ENCODE data around the gene SUGP1. TPM values are rescaled to one million over a fixed set of nuclear protein-coding genes. Genes with fewer than 3 reads are reported as not detected.

Gene SUGP1
- total RNA-seq, 1 donor from 2014 or later, result 27.0 TPM

- DNase-seq (ENCODE audit: low spot score), result no peak
Measured at GRCh38 chr19:19297759-19298158, 22.6 kb downstream of the SUGP1 start.

DNA sequence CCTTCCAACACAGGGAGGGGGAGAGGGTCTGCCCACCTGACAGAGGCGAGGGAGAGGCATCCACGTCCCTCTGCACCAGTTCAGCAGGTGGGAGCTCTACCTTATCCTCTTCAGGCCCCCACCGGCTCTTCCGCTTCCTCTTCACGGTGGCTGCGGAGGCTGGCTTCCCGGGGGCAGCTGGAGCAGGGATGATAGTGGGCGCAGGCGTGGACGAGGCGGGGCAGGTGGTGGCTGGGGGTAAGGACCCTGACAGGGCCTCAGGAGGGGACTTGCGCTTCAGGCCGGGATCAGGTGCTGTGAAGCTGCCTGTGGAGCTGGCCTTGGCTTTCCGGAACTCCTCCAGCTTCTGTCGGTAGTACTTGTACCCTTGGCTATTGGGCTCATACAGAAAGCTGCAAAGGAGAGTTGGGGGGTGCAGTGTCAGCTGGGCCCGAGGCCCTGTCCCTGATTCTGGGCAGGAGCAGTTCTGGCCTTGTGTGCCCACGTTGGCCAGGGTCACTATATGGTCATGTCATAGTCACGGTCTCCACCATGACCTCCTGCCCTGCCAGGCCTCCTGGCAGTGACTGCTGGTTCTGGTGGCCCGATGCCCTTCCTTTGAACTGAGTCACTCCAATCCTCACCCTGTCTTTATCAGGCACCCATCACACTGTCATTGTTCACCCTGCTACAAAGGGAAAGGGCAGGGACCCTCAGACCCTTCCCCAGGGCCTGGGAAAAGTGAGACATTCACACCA, 23.2 kb downstream of the SUGP1 start:
- DNase-seq (ENCODE audit: low spot score), result no peak

DNA sequence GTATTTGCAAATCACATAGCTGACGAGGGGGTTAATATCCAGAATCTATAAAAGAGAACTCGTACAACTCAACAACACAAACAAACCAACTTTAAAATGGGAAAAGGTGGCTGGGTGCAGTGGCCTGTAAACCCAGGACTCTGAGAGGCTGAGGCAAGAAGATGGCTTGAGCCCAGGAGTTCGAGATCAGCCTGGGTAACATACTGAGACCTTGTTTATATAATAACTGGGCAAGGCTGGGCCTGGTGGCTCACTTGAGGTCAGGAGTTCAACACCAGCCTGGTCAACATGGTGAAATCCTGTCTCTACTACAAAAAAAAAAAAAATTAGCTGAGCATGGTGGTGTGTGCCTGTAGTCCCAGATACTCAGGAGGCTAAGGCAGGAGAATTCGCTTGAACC, 25.4 kb downstream of the SUGP1 start:
- no peak for DNase-seq (ENCODE audit: low spot score)

DNA sequence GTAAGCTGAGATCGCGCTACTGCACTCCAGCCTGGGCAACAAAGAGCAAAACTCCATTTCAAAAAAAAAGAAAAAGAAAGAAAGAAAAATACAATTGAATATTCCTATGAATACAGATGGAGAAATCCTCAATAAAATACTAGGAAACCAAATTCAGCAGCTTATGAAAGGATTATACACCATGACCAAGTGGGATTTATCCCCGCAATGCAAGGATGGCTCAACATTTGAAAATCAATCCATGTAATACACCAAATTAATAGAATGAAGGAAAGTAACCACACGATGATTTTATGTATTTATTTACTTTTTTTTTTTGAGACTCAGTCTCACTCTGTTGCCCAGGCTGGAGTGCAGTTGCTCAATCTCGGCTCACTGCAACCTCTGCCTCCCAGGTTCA, 27.7 kb downstream of the SUGP1 start:
- DNase-seq (ENCODE audit: low spot score), result no peak

GRCh38 chr19:19285686-19286085, 34.6 kb downstream of the SUGP1 start:
- no peak for DNase-seq (ENCODE audit: low spot score)

DNA sequence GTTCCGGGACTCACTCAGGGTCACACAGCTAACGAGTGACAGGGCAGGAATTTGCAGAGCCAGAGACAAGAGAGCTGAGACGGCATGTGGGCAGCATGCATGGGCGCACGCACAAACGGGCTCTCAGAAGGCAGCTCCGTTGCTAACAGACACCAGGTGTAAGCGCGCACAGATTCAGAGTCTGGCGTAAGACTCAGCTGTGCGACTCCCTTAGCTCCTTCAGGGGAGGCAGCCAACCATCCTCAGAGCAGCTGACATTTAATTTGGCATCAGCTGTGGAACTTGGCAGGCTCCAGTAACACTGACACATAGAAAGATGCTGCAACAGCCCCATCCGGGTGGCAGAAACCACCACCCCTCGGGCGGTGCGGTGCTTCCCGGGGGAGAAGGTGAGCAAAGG, 39.7 kb downstream of the SUGP1 start:
- no peak for DNase-seq (ENCODE audit: low spot score)

DNA sequence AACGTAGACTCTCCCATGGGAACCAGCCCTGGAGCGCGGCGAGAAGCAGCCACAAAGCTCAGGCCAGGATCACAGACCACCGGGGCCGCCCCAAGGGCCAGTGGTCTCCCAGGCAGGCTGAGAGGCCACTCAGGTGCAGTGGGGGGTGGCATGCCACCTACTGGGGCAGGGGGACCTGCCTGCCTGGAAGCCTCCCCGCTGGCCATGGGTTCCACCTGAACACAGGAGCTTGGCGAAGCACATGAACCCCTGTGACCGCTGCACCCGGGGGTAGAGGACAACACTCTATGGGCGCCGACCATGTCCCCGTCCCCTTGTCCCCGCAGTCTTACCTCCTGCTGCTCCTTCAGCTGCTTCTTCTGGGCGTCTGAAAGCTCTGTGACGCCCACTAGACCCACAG, 40.5 kb downstream of the SUGP1 start:
- no peak for DNase-seq (ENCODE audit: low spot score)

- DNase-seq (ENCODE audit: low spot score), result no peak
Measured at GRCh38 chr19:19279062-19279612, 41.2 kb downstream of the SUGP1 start.

GRCh38 chr19:19278315-19278714, 42.0 kb downstream of the SUGP1 start:
- no peak for DNase-seq (ENCODE audit: low spot score)

- no peak for DNase-seq (ENCODE audit: low spot score)
Measured at GRCh38 chr19:19276851-19277250, 43.5 kb downstream of the SUGP1 start.

- peak; percentile 90 for DNase-seq (ENCODE audit: low spot score)
Measured at GRCh38 chr19:19276386-19276785, 43.9 kb downstream of the SUGP1 start.

- DNase-seq (ENCODE audit: low spot score), result no peak
Measured at GRCh38 chr19:19274716-19275565, 45.4 kb downstream of the SUGP1 start.

- DNase-seq (ENCODE audit: low spot score), result no peak
Measured at GRCh38 chr19:19274146-19274545, 46.2 kb downstream of the SUGP1 start.

- no peak for DNase-seq (ENCODE audit: low spot score)
Measured at GRCh38 chr19:19271828-19272599, 48.3 kb downstream of the SUGP1 start.

- no peak for DNase-seq (ENCODE audit: low spot score)
Measured at GRCh38 chr19:19270749-19271571, 49.3 kb downstream of the SUGP1 start.

- no peak for DNase-seq (ENCODE audit: low spot score)
Measured at GRCh38 chr19:19269952-19270694, 50.2 kb downstream of the SUGP1 start.

GRCh38 chr19:19268453-19269385, 51.6 kb downstream of the SUGP1 start:
- no peak for DNase-seq (ENCODE audit: low spot score)

- DNase-seq (ENCODE audit: low spot score), result no peak
Measured at GRCh38 chr19:19267305-19267704, 53.0 kb downstream of the SUGP1 start.

DNA sequence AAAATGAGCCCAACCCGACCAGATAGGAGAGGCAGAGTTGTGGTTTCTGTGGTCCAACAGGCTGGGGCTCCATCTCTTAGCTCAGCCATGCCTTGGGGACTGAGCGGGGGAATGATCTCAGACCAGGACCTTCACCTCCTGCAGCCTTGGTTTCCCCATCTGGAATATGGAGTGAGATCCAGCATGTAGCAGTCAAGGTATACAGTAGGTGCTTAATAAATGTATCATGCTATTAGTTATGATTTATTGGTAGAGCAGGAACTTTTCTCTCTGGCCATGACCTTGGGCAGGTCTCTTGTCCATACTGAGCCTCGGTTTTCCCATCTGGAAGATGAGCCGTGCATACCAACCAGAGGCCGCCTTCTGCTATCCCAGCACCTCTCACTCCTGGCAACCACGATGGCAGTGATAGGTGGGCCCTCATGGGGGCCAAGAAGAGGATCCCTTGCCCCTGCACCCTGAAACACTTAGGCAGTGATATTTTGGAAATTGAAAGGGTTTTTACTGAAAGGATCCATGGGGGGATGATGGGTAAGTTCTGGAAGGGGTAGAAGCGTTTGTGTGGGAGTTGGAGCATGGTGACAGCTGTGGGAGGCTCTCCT, 56.3 kb downstream of the SUGP1 start:
- DNase-seq (ENCODE audit: low spot score), result no peak

All from umbilical cord (tissue), 2 donors.